Stimulated activated CD8-positive, alpha-beta memory T cell treated with anti-CD3 and anti-CD28 coated beads, Interleukin-15, amount 100 ng/mL, for 1 hour (primary cell): Measurements from ENCODE around the gene HOTAIR.

Source experiments
- DNase-seq: peaks from one replicate; pipeline ENCODE4 v3.0.0-alpha.2; 2020; ENCODE audit warnings: low read depth

HOTAIR gene

GRCh38 chr12:53961025-53961761, 13.6 kb downstream of the HOTAIR start:
- DNase-seq, result no peak

- DNase-seq, result no peak
Measured at GRCh38 chr12:53960187-53961024, 14.3 kb downstream of the HOTAIR start.

GRCh38 chr12:53959314-53959713, 15.4 kb downstream of the HOTAIR start:
- no peak for DNase-seq

- no peak for DNase-seq
Measured at GRCh38 chr12:53958128-53958527, 16.6 kb downstream of the HOTAIR start.

DNA sequence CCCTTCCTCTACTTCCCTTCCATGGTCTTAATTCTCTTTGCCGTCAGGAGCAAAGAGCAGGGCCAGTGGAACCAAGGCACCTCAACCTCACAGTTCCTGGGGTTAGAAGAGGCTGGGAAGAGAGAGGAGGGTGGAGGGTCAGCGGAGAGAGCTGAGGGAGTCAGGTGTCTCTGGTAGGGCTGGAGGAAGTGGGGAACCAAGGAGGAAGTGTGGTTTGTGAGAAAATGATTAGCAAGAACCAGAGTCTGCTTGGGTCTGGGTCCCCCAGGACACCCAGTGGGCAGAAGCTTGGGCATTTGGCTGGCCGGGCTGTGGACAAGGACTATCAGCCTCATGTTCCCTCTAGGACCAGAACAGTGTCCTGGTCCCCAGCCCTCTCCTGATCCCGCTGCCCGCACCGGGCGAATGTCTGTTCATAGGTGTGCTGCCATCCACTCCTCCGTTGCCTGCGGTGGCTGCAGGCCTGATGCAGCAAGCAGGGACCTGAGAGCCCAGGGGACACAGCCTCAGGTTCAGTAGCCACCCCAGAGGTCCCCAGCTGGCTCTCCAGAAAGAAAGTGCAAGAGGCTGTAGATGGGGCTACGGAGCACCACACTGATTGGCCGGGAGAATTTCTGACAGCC, 17.7 kb downstream of the HOTAIR start:
- no peak for DNase-seq

DNA sequence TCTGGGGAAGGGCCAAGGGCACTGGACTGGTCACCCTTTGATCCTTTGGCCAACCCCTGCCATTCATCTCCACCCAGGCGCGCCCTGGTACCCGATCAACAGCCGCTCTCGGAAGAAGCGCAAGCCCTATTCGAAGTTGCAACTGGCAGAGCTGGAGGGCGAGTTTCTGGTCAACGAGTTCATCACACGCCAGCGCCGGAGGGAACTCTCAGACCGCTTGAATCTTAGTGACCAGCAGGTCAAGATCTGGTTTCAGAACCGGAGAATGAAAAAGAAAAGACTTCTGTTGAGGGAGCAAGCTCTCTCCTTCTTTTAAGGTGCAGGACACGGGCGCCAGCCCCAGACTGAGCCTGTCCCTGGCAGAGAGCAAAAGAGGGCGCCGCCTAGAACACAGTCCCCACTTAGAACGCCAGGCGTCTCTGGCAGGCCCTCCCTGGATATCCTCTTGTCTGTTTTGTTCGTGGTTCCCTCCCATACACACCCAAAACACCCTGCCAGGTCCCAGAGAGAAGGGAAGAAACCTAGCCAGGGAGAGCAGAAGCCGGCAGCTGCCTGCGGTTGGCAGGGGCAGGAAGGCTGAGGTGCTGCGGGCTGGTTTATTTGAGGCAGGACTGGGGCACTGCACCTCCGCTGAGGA, 18.4 kb downstream of the HOTAIR start:
- DNase-seq, result no peak

DNA sequence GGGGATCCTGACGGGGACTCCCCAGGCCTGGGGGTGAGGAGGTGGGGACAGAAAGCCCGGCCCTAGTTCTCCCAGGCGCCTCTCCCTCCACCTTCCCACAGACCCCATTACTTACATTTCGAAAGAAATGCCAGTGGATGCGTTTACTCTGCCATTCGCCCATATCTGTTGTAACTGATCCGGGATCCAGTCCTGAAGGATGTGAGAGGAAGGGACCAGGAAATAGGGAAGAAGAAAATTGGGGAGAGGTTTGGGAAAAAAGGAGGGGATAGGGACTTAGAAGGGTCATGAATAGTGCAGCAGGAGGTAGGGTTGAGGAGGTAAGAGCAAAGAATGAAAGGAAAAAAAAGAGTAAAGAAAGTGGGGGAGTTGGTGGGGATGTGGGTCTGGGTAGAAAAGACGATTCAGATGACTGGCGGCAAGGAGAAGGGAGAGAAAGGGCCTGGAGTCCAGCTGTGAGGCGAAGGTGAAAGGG, 18.9 kb downstream of the HOTAIR start:
- DNase-seq, result no peak

DNA sequence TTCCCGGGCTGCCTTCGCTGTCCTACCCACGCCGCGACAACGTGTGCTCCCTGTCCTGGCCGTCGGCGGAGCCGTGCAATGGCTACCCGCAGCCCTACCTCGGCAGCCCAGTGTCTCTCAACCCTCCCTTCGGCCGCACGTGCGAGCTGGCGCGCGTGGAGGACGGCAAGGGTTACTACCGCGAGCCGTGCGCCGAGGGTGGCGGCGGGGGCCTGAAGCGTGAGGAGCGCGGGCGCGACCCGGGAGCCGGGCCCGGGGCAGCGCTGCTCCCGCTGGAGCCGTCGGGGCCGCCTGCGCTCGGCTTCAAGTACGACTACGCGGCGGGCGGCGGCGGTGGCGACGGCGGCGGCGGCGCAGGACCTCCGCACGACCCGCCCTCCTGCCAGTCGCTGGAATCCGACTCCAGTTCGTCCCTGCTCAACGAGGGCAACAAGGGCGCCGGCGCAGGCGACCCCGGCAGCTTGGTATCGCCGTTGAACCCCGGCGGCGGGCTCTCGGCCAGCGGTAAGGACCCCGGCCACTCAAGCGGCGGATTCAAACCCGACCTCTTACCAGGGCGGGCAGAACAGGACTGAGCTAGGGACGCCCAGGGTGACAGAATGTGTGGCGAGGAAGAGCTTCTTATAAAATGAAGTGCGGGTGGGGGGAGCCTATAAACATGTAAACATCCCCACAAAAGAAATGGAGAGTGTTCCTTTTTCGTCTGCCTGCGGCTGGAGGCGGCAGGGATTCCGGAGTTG, 19.5 kb downstream of the HOTAIR start:
- DNase-seq, result no peak

- DNase-seq, result no peak
Measured at GRCh38 chr12:53954694-53955035, 20.1 kb downstream of the HOTAIR start, which contains the start of gene HOXC12. HOXC12 (plus strand) TSS chr12:53954903; CDS start chr12:53954930, 27 bp downstream.

DNA sequence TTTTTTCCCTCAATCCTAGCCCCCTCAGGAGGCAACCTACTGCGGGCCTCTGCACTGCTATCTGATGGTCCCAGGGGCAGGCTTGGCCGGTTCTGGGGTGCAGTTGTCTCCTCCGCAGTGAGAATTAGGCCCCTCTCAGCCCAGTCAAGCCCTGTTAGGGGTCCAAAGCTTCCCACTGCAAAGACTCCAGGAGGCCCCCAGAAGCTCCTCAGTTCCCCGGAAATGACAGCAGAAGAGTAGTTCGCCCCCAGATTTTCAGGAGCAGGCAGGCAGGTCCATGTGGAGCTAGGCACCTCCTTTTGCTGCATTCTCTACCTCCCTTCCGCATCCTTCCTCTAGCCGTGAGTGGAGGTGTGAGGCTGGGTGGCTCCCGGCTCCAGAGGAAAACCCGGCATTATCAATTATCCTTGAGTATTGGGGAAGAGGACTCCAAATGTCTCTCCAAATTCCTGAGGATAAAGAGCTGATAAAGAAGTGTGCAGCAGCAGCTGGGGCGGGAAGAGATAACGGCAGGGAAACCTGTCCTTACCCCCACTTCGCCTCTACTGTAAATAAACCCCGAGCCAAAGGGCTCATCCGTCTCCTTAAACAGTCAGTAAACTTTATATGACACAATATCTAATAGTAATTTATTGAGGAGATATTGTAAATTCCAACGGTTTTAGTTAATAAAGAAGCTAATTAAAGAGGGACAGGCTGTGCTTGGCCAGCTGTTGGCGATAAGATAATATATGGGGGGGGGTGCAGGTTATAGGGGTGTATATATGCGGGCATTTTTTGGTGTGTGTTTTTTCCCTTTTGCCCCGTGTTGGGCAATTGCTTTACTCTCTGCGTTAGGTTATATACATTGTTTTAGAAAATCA, 20.7 kb downstream of the HOTAIR start:
- DNase-seq, result no peak

- no peak for DNase-seq
Measured at GRCh38 chr12:53952871-53953734, 21.7 kb downstream of the HOTAIR start.

GRCh38 chr12:53952335-53952694, 22.4 kb downstream of the HOTAIR start:
- DNase-seq, result no peak

DNA sequence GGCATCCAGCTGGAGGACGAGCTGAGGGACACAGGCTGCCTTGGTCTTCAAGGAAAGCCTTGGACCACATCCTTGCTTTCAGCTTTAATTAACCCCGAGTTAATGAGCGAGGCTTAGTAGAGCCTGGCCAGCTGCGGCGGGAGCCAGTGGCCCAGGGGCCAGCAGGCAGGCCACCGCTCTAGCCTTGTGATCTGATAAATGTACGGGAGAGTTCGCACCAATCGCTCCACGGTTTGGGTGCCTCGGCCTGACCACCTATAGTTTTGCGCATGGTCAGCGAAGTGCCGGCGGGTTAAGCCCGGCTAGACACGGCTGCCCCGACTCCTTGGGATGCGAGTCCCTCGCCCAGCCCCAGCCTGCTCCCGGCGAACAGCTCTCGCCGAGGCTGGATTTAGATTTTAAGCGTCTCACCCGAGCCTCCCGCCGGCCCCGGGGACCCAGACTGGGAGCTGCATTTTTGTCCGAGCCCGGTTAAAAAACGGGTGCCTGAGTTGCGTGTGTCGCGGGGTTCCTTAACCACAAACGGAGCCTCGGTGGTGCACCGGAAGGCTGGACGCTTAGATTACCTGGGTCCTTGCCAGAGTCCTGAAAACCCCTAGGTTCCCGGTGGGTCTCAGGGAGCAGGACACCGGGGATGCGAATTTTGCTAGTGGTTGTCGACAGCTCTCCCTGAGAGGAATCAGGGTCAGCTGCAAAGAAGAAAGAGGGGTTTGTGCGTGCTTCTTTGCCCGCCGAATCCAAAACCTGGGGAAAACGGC, 23.0 kb downstream of the HOTAIR start:
- no peak for DNase-seq

GRCh38 chr12:53950789-53951576, 23.8 kb downstream of the HOTAIR start:
- DNase-seq, result no peak

DNA sequence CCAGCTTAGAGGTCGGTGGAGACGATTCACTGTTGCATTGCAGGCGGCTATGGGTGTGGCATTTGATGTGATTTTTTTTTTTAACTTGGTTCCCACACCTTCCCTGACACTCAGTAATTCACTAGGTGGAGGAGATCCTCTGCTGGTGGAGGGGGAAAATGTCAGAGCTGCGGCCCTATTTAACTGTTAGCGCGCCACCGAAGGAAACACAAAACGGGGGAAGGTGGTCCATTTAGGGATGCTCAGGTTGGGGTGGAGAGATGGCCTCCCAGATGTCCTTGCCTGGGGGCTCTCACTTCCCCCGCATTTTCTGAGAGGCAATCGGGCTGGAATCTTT, 24.3 kb downstream of the HOTAIR start:
- no peak for DNase-seq

DNA sequence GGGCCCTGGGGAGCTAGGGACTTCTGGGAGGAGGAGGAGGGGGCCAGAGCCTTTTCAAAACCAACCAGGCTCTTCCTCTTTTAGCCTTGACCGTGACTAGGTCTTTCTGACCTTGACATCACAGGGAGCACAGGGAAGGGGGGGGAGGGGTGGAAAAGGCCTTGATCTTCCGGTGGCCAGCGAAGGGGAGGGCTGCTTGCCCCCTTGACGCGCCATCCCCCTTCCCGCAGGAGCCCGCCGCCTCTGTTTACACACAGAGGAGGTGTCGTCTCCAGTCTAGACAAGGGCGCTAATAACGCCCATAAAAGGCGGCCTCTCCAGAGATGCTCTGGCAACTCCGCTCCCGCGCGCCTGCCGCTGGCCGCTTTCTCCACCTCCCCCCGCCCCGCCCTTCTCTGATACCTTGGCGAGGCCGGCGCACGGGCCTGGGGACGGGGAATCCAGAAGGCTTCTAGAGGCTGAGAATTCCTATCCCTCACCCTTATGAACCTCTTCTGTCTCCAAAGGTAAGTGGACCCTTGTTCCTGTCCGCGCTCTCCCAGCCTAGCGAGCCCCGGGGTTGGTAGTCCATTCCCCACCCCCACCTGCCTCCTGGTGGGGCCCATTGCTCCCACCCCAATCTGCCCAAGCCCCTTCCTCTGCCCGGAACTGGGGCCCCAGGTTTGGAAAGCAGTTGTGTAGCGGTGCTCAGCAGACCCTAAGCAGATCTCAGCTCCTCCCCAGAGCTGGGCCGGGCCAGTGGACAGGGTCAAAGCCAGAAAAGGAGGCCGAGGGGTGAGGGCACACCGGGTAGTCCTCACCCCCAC, 24.9 kb downstream of the HOTAIR start:
- DNase-seq, result no peak
